GM10847 (cell line): ENCODE results near the gene RTKN.

Experiments
- POLR2A ChIP-seq: IDR thresholded peaks from 2 replicates; pipeline ENCODE4 v1.6.1; 2011; ENCODE audit not compliant: insufficient read length; ENCODE audit errors: extremely low read depth

The RTKN gene

DNA sequence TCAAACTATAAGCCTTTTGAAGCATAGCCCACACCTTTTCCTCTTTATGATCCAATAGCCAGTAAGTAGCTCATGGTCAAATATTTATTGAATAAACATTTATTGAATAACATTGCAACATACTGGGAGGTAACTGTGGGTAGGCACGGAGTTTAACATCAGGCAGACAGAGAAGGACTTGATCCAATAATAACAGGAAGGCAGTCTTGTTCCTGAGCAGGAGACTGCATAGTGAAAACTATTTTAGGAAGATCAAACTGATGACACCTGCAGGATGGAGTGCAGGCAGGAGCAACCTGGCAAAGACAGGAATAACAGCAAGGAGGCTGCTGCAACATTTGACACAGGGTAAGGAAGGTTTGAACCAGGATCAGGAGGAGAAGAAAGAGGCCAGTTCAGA, 58.5 kb downstream of the RTKN start:
- no peak for TF ChIP-seq POLR2A

DNA sequence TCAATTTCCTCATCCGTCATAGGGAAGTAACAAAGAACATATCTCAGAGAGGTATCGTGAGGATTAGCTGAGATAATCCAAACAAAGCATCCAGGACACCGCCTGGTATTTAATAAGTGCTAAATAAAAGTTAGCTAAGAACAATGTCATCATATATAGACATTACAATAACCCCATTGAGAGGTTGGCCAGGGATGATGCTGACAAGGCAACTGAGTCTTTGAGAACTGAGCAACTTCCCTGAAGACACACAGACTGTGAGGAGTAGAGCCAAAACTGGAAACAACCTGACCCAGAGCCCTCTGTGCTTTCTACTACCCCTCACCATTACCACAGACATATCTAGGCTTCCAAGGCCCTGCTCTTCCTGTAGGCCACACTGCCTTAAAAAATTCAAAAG, 60.0 kb downstream of the RTKN start:
- TF ChIP-seq POLR2A: no peak

DNA sequence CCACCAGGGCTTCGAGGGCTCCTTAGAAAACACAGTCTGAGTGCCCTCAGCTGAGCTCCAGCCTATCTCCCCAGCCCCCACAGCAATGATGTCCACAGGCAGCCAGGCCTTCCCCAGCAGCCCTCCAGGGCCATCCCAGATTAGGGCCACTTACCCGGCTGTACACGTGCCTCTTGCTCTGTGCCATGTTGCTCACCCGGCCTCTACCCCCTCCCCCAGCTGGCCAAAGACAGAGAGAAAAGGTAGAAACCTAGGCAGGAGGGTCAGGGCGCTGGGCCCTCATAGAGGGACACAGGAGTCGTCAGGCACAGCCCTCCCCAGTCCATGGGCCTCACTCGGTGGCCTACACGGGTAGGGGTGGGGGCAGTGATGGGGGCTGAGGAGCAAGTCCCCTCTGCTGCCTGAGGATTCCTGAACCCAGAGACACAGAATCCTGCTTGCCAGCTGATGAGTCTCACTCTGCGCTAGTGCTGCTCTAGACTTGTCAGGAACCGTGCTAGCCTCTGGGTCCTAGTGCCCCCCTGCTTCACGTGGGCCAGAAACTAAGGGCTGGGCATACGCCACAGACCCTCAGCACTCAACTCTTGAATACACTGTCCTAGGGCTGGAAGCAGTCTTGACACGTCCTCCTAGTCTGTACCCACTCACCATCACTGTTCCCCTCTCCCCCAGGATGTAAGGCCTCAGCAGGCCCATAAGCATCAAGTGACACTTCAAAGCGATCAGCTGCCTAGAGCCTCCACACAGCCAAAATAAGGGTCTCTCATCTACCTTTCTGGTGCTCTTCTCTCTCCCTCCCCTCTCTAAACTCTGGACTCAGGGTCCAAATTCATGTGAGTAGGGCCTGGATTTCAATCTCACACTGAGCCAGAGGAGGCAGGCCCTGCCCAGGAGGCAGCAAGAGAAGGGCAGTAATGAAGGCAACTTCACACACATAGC, 61.6 kb downstream of the RTKN start, which contains the start of gene DCTN1:
TSS of gene DCTN1 (minus strand) at position 461 of the 939 bp plus-strand sequence. CDS start at position 187, 274 bp downstream.
- no peak for TF ChIP-seq POLR2A

DNA sequence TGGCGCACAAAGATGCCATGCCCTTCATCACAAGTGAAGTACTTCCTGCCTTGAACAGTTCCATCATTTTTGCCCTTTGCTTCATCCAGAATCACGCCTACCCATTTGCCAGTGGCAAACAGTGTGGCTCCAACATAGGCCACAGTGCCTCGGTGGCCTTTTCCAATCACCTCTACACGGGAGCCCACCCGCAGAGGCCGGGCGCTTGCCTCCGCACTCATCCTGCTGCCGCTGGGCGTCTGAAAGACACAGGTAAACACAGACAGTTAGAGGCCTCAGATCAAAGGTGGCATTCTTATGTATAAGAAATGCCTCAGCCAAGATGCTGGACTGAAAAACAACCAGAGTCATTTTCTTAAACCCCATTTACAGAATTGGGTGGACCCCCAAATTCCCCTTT, 63.7 kb downstream of the RTKN start:
- no peak for TF ChIP-seq POLR2A

DNA sequence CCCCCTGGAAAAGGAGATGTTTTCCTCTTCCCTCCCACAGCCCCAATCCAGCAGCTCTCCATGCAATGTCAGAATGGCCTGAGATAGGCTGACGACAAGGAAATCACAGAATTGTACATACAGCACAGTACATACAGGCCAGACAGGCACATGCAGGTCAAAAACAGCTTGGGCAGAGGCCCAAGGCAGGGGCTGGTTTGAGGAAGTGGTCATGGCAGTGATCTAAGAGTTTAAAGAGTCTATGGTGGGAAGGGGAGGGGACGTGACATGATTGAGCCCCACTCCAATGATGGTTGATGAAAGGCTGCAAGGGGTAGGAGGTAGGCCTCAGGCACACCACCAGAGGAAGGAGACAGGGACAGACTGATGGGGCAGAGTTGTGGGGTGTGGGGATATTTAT, 65.9 kb downstream of the RTKN start:
- no peak for TF ChIP-seq POLR2A
